Activated CD4-positive, alpha-beta T cell treated with anti-CD3 and anti-CD28 coated beads, Interleukin-2, amount 50 U/mL, for 4 hours (primary cell): Measurements from ENCODE around the gene ABCB11.
"Not testable (repeated sequence)": the region's sequence is repeated elsewhere in the genome, so short reads cannot be mapped to it uniquely, and the experiment has no call there.

Source experiments
- DNase-seq, 2 experiments: peaks; one replicate each; pipeline ENCODE4 v3.0.0-alpha.2; 2020

ABCB11 gene

GRCh38 chr2:169031202-169031601 is at the start of gene ABCB11:
Gene ABCB11, minus strand, starts transcription at chr2:169031324. Its CDS starts 13,199 bp downstream, at chr2:169018125.
- DNase-seq: no peak

DNA sequence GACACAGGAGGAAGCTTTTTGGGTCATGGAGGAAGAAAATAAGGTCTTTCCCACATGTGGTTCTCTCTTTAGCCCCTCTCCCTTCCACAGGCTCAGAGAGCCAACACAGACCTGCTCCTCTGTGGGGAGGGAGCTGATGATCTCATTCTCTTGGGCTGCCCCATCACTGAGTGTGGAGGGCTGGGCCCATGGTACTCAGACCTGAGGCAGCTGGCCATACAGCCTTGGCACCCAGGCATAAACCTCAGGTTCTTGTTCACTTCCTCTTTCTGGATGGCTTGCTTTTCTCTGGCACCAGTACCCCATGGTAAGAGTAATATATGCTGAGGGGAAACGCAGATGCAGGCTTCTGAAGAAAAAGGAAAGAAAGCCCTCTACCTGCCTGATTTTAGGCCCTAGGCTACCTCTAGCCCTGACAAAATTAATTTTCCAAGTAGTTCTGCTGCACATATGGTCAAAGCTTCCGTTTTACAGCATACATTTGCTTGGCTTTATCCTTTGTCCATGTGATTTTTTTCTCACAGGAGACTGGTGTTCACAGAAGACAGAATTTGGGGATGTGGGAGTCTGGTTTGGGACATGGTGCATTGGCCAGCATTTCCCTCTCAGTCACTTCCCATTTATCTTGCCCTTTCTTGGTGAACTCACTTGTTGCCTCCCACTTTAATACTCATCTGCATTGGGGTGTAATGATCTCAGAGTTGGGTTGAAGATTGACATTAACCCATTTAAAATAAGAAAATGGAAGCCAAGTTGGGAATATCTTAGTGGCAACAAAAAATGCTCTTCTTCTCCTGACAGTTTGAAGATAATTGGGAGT is 49.3 kb upstream of the ABCB11 start:
- DNase-seq: no peak

- DNase-seq: no peak
Observed at GRCh38 chr2:169077674-169078240, 46.6 kb upstream of the ABCB11 start.

- DNase-seq: no peak
Observed at GRCh38 chr2:169073963-169074751, 43.0 kb upstream of the ABCB11 start.

GRCh38 chr2:169073211-169073962 is 42.3 kb upstream of the ABCB11 start:
- DNase-seq: no peak

- DNase-seq: no peak
Observed at GRCh38 chr2:169072163-169072925, 41.2 kb upstream of the ABCB11 start.

- DNase-seq: no peak
Observed at GRCh38 chr2:169071455-169071854, 40.3 kb upstream of the ABCB11 start.

DNA sequence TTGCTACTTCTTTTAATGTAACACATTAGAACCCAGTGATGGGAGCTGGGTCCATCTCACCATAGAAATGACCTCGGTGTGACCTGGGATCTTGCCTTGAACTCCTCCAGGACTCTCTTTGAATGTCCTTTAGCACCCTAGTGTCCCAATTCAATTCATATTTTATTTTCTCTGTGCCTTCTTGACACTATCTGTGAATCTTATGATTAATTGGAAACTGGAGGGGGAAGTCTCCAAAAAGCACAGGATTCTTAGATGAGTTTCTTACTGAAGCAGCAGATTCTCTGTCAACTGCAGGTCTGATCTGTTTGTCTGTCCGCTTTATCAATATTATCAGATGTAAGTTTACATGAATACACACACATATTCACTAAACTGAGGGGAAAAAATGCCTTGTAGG is 38.7 kb upstream of the ABCB11 start:
- no peak for DNase-seq

GRCh38 chr2:169069341-169069740 is 38.2 kb upstream of the ABCB11 start, which contains the start of gene DHRS9:
Gene DHRS9, plus strand, starts transcription at chr2:169069563. Its CDS starts 12,019 bp downstream, at chr2:169081582.
- no peak for DNase-seq

GRCh38 chr2:169066897-169067296 is 35.8 kb upstream of the ABCB11 start:
- no peak for DNase-seq

GRCh38 chr2:169065864-169066517 is 34.9 kb upstream of the ABCB11 start:
- no peak for DNase-seq

GRCh38 chr2:169065422-169065821 is 34.3 kb upstream of the ABCB11 start:
- DNase-seq: no peak

GRCh38 chr2:169064199-169064598 is 33.1 kb upstream of the ABCB11 start:
- DNase-seq: not testable (repeated sequence)

DNA sequence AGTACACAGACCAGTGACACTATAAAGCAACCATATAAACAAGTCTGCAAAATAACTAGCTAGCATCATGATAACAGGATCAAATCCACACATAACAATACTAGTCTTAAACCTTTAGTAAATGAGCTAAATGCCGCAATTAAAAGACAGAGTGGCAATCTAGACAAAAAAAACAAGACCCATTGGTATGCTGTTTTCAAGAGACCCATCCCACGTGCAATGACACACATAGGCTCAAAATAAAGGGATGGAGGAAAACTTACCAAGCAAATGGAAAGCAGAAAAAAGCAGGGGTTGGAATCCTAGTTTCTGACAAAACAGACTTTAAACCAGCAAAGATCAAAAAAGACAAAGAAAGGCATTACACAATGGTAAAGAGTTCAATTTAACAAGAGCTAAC is 23.5 kb upstream of the ABCB11 start:
- not testable (repeated sequence) for DNase-seq

DNA sequence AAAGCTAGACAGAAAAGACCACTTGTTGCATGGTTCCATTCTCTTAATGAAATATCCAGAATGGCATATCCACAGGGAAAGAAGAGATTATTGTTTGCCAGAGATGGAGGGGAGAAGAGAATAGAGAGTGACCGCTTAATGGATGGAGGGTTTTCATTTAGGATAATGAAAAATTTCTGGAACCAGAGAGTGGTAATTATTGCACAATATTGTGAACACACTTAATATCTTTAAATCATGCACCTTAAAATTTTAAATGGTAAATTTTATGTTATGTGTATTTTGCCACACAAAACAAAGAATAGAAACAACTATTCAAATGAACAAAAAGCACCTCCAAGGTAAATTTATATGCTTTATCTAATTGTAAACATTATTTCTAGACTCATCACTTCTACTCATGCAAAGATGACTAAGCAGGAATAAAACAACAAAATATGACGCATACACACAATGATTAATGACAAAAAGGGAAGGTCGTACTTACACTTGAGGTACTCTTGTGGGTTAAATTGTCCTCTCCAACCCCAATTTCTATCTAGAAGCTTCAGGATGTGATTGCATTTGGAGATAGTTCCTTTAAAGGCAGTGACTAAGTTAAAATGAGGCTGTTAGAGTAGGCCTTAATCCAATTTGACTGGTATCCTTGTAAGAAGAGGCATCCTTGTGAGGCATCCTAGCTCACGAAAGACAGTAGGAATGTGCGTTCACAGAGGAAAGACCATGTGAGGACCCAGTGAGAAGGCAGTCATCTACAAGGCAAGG is 19.5 kb upstream of the ABCB11 start:
- DNase-seq: no peak

- no peak for DNase-seq
Observed at GRCh38 chr2:169049142-169049541, 18.0 kb upstream of the ABCB11 start.

GRCh38 chr2:169047256-169048250 is 16.4 kb upstream of the ABCB11 start:
- DNase-seq: no peak

GRCh38 chr2:169046440-169047151 is 15.5 kb upstream of the ABCB11 start:
- no peak for DNase-seq

DNA sequence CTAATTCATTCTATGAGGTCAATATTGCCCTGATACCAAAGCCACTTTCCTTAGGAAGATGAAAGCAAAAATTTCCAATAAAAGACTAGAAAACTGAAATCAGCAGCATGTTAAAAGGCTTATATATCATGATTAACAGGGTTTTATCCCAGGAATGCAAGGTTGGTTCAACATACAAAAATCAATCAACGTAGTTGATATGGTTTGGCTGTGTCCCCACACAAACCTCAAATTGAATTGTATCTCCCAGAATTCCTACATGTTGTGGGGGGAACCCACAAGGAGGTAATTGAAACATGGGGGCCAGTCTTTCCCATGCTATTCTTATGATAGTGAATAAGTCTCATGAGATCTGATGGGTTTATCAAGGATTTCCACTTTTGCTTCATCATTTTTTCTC is 11.7 kb upstream of the ABCB11 start:
- no peak for DNase-seq
